Glomerular visceral epithelial cell (primary cell): ENCODE measurements around the gene MAML3.

Experiments
- DNase-seq: peaks from one replicate; pipeline ENCODE4 v3.0.0-alpha.2; 2016; ENCODE audit errors: extremely low spot score

Gene MAML3

GRCh38 chr4:140046016-140046415, 108.0 kb downstream of the MAML3 start:
- no peak for DNase-seq

DNA sequence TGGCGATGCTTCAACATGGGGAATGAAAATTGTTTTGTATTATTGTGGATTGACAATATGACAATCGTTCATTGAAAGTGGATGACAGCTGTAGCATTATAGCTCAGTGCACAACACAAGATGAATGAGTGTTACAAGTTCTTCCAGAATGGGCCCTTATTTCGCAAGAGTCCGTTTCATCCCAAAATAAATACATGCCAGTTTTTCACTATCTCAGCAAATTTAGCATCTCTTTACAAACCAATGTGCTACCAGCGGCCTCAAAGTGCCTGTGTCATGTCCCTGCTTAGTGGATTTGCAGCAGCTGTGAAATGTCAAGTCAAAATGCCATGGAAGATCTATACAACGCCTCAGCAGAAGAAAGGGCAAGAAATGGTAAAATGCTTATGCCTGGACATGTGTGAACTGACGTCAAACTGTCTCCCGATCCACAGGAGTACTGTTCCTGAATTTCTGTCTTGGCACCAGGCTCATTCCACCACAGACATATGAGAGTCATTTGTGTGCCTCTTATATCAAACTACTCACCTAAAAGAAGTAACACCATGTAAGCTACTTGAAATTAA, 109.6 kb downstream of the MAML3 start:
- no peak for DNase-seq

GRCh38 chr4:140042634-140043033, 111.3 kb downstream of the MAML3 start:
- DNase-seq: no peak

DNA sequence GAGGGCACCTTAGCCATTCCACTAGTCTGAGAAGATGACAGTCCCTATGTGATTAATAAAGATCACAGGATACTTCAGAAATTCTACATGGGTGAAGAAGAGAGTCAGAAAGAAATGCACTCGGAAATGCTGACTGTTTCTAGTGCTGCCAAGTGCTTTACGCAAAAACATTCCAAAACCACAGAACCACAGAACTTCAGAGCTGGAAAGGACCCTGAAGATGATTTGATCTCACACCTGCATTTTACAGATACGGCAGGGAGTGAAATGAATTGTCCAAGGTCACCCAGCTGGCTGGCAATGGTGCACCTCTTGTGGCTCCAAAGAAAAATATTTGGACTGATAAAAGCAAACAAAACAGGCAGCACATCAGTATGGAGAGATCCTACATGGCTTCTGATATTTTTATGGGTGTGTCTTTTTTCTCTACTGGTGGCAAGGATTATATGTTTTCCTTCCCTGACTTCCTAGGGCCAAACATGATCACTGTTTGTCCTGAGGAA, 115.9 kb downstream of the MAML3 start:
- peak; percentile 56 for DNase-seq

DNA sequence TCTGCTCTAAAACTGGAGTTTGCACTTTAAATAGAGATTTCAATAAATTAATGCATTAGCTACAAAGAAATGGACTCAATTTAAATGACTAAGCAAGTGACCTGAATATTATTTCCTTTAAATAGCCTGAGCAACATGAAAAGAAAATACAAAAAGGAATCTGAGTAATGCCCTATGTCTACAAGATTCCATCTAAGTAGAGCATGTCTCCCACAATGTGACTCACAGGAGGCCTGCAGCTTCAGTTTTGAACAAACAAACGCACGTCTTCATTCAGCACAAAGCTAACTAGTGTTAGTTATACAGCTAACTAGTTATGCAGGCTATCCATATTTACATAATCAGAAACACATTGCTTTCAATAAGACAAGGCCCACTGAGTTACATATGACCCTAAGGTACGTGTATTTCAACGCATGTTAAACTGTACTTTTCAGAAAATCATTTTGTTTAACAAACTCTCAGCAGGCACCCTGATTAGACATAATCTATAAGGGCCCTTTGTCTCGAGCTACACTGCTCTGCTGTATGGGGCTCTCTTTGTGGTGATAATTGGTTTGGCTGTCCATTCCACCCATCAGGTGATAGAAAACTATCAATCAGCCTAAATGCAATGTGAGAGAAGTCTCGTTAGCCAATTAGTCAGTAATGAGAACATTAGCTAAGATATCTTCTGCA, 116.5 kb downstream of the MAML3 start:
- peak; percentile 60 for DNase-seq

DNA sequence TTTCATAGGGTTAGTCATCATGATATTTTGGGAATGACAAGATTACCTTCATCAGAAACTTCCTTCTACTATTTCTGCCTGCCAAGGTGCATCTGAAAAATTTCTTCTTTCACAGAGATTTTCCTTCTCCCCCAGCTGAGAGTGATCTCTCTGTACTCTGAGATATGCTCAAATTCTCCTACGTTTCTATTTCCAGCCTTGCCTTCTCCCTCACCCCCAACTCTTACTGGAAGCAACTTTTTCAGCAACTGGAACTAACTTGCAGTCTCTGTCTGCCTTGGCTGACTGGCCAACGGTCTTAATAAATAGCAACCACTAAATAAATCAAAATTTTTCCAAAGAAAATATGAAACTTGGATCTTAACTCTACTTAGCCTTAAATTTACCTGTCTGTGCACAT, 122.3 kb downstream of the MAML3 start:
- no peak for DNase-seq

DNA sequence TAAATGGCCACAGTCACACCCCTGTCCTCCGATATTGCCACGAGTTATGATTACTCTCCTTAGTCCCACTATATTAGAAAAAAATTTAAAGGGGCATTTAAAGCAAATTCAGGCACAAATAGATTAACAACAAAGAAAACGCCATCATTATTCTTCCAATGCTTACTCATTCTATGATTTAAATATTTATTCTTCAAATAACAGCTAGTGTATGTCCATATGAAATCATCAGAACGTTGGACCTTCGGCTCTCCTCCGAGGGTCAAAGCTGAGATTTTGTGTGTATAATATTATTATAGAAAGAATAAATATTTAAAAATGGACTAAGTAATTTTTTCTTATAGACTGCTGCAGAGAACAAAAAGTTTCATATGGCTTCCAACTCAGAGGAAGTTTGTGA, 122.9 kb downstream of the MAML3 start:
- DNase-seq: no peak

- no peak for DNase-seq
Observed at GRCh38 chr4:140028676-140029517, 125.1 kb downstream of the MAML3 start.

DNA sequence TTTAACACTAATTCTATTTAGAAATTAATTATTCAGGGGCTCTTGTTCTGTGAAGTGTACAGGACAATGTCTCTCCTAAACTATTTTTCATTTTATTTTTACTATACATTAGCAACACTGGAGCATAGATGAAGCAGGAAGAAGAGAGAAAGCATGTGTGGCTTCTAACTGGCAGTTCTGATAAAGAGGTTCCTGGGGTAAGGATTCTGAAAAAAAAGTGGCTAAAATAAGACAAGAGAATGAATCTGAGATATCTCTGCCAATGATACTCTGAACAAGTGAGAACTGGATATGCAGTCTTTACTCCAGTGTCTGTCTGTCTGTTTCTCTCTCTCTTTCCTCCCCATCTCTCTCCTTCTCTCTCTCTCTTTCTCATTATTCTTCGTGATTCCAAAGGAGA, 125.9 kb downstream of the MAML3 start:
- no peak for DNase-seq

DNA sequence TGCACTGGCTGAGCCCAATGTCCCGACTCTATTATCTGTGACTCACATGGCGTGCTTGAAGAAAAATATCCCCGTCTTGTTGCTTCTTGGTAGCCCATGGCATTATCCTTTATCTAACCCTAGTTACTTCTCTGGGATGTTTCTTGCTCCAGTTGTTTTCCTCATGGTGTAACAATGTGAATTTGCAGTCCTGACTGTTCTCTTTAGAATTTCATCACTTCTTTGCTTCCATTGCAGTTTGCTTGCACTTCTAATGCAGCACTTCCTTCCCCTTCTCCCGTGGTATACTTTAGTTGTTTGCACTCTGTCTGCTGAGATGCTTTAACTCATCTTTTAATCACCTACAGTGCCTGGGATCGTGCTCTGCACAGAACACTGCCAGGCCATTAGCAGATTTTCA, 126.9 kb downstream of the MAML3 start:
- no peak for DNase-seq

- no peak for DNase-seq
Observed at GRCh38 chr4:140025470-140025869, 128.5 kb downstream of the MAML3 start.

DNA sequence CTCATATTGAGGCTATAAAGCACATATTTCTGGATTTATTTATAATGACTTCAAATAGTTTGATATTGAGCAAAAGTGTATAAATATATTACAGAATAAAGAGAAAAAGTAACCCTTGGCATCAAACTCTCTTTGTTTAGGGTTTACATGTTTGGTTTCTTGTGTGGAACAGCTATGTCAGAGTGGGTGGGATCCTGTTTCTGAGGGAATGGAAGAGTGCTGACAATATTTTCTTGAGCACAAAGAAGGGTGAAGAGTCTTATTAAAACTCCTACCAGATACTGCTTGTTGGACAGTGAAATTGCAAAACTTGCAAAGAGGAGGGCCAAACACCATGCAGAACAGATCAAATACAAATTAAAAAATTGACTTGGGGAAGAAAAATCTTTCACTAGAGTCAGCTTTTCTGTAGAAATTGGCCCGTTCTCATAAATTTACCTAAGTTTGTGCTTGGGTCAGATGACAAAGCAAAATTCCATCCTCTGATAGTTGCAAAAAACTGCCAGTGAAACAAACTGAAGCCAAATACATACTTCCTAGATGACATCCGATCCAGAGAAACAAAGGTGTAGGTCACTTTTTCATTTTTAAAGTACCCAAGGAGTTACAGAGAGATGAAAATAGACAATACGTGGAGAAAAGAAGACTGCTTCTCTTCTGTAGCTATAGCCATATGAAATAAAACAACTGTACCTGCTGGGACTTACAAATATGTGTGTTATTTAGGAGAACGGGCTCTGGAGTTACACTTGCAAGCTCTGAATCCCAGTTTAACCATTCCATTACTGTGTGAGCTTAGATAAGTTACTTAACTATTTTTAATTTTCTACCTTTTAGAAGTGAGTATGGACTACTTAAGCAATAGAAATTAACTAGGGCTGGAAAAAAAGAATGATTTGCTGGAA, 133.3 kb downstream of the MAML3 start:
- DNase-seq: no peak

- DNase-seq: peak; percentile 6
Observed at GRCh38 chr4:140019619-140020347, 134.2 kb downstream of the MAML3 start.

- no peak for DNase-seq
Observed at GRCh38 chr4:140018931-140019618, 134.9 kb downstream of the MAML3 start.

DNA sequence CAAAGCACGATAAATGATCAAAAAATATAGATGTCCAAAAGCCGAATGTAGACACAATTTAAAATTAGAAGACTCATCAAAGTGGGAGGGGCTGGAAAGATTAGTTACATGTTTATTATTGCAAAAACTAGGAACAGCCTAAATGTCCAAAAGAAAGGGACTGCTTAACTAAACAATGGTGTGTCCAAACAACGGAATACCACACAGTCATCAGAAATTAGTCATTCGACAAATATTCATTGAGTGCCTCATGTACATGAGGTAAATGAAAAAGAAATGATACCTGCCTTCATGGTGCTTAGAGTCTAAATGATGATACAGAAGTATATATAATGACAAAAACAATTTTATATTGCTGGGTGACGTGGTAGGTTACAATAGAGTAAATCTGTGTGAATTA, 139.7 kb downstream of the MAML3 start:
- DNase-seq: no peak

- peak; percentile 46 for DNase-seq
Observed at GRCh38 chr4:140012688-140013486, 141.1 kb downstream of the MAML3 start.

DNA sequence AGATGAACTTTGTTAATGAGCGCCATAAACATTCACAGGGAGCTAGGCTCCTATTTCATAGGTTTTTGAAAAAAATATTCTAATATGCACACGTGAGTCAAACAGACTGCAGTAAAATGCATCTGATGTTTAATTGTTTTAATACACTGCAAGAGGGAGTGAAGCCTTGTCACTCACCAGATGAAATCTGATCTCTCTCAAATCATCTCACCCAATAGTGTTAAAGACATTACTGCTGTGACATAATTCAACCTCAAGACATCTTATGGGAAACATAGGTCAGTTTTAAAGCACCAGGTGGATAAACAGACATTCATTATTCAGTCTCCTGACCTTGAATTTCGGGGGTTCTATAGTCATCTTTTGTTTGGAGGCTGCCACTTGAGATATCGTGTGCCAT, 148.3 kb downstream of the MAML3 start:
- DNase-seq: no peak

GRCh38 chr4:140004922-140005627, 148.9 kb downstream of the MAML3 start:
- DNase-seq: no peak

DNA sequence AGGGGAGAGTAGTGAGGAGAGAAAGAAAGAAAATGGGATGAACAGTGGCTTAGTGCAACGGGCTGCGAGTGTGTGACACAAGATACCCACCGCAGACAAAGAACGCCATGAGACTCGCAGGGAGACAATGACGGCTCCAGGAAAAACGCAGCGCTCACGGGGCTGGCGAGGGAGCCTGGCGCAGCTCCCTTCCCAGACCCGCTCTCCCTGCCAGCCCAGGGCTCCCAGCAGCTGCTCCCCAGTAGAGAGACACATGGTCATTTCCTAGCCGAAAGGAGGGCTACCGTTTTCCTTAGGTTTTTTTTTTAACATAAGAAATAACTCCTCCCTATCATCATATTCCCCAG, 149.5 kb downstream of the MAML3 start:
- peak; percentile 28 for DNase-seq
